Coronary artery (tissue), 2 donors: Measurements from ENCODE around the gene APLF.
"Not testable (repeated sequence)": the region's sequence is repeated elsewhere in the genome, so short reads cannot be mapped to it uniquely, and the experiment has no call there.

ENCODE experiments used
- DNase-seq: peaks from one replicate; pipeline ENCODE4 v3.0.0-alpha.2; 2017; ENCODE audit warnings: low spot score
- H3K27ac ChIP-seq, 2 donors: fragments of 200-600 bp; sonication (generic); one replicate each; pipeline ENCODE4 v1.5.1; 2016 to 2019
- H3K4me3 ChIP-seq: fragments of 200-600 bp; sonication (generic); 2 replicates; pipeline ENCODE4 v1.5.1; 2016; ENCODE audit warnings: mild to moderate bottlenecking, moderate library complexity
- TF ChIP-seq, protein P1 (sequence below): fragments of 200-600 bp; sonication (generic); IDR thresholded peaks from one replicate; pipeline ENCODE4 v1.5.1; 2019; ENCODE audit warnings: antibody characterized with exemption

Gene APLF

DNA sequence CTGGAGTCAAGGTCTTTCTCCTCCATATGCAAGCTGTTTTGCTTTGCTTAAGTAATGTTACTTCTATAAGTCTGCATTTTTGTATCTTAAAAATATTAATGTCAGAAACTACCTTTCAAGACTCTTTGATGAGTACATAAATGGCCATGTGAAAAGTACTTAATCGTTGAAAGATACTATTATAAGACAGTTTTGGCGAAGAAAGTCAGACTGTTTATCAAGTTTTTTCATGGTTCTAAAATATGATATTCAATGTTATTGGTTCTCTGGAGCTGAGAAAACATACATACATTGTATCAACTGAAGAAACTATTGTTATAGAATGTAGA is 25.4 kb upstream of the APLF start:
- H3K4me3 ChIP-seq, result no peak overlapping the region
- H3K27ac ChIP-seq, result no peak overlapping the region
- TF ChIP-seq, protein P1, sequence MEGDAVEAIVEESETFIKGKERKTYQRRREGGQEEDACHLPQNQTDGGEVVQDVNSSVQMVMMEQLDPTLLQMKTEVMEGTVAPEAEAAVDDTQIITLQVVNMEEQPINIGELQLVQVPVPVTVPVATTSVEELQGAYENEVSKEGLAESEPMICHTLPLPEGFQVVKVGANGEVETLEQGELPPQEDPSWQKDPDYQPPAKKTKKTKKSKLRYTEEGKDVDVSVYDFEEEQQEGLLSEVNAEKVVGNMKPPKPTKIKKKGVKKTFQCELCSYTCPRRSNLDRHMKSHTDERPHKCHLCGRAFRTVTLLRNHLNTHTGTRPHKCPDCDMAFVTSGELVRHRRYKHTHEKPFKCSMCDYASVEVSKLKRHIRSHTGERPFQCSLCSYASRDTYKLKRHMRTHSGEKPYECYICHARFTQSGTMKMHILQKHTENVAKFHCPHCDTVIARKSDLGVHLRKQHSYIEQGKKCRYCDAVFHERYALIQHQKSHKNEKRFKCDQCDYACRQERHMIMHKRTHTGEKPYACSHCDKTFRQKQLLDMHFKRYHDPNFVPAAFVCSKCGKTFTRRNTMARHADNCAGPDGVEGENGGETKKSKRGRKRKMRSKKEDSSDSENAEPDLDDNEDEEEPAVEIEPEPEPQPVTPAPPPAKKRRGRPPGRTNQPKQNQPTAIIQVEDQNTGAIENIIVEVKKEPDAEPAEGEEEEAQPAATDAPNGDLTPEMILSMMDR, result no peak
- no peak for DNase-seq

GRCh38 chr2:68446425-68446824 is 21.0 kb upstream of the APLF start:
- DNase-seq, H3K4me3 ChIP-seq, H3K27ac ChIP-seq: not testable (repeated sequence)

GRCh38 chr2:68447118-68447517 is 20.3 kb upstream of the APLF start:
- no peak overlapping the region for H3K4me3 ChIP-seq
- H3K27ac ChIP-seq, result no peak overlapping the region
- DNase-seq, result no peak
- TF ChIP-seq, protein P1, result no peak

- DNase-seq, result peak; percentile 87
- H3K4me3 ChIP-seq, result no peak overlapping the region
- TF ChIP-seq, protein P1, result no peak
- H3K27ac ChIP-seq, result no peak overlapping the region
Measured at GRCh38 chr2:68448671-68449653, 18.4 kb upstream of the APLF start.

- Histone ChIP-seq H3K4me3 (no peak overlapping the region), H3K27ac (no peak overlapping the region)
- TF ChIP-seq, protein P1, result no peak
- no peak for DNase-seq
Measured at GRCh38 chr2:68452158-68452900, 15.1 kb upstream of the APLF start.

- DNase-seq, result no peak
- H3K27ac ChIP-seq, result no peak overlapping the region
- no peak overlapping the region for H3K4me3 ChIP-seq
- TF ChIP-seq, protein P1, result no peak
Measured at GRCh38 chr2:68453761-68454360, 13.5 kb upstream of the APLF start.

GRCh38 chr2:68454719-68455118 is 12.7 kb upstream of the APLF start:
- no peak for DNase-seq
- Histone ChIP-seq H3K27ac (no peak overlapping the region), H3K4me3 (no peak overlapping the region)
- TF ChIP-seq, protein P1, result no peak
